HL-60/S4 treated with retinoic acid at 250 ng/mL for 4 days and 3 days (cell line): ENCODE measurements around the gene HEATR9.

Experiments
- in situ Hi-C: fragments of 300-500 bp; cut with MboI; formaldehyde crosslinking; loops from 2 replicates; pipeline ENCODE4 v1.7.0; 2022; ENCODE audit warnings: low sequenced_read_pairs

Gene HEATR9

GRCh38 chr17:35809855-35810461, 58.7 kb downstream of the HEATR9 start:
- in situ Hi-C loops = no loop called here

GRCh38 chr17:35808962-35809854, 59.5 kb downstream of the HEATR9 start, which contains the start of gene TAF15:
TSS of gene TAF15 (plus strand) at chr17:35809484. CDS start at chr17:35809570, 86 bp downstream.
- in situ Hi-C loops = no loop called here

- in situ Hi-C loops = no loop called here
These were observed 60.3 kb downstream of the HEATR9 start for GRCh38 chr17:35808240-35808961.

GRCh38 chr17:35807371-35808144, 61.1 kb downstream of the HEATR9 start:
- in situ Hi-C loops = no loop called here
